Measurements from ENCODE around the gene ULK1.

Gene ULK1

GRCh38 chr12:131911851-131912477, 17.5 kb downstream of the ULK1 start:
- ATAC-seq (ENCODE audit: low read depth) (no peak), DNase-seq (ENCODE audit: low spot score) (no peak)
- H3K36me3 ChIP-seq (ENCODE audit: low read depth): peaks cover 27% of the 10 kb centered on the region
- H3K27me3 ChIP-seq (ENCODE audit: insufficient read depth, poor library complexity, severe bottlenecking): no peaks in the 10 kb centered on the region
- peaks cover 5% of the 10 kb centered on the region for H3K4me1 ChIP-seq (ENCODE audit: insufficient read depth, poor library complexity, severe bottlenecking)
- TF ChIP-seq, protein P1, sequence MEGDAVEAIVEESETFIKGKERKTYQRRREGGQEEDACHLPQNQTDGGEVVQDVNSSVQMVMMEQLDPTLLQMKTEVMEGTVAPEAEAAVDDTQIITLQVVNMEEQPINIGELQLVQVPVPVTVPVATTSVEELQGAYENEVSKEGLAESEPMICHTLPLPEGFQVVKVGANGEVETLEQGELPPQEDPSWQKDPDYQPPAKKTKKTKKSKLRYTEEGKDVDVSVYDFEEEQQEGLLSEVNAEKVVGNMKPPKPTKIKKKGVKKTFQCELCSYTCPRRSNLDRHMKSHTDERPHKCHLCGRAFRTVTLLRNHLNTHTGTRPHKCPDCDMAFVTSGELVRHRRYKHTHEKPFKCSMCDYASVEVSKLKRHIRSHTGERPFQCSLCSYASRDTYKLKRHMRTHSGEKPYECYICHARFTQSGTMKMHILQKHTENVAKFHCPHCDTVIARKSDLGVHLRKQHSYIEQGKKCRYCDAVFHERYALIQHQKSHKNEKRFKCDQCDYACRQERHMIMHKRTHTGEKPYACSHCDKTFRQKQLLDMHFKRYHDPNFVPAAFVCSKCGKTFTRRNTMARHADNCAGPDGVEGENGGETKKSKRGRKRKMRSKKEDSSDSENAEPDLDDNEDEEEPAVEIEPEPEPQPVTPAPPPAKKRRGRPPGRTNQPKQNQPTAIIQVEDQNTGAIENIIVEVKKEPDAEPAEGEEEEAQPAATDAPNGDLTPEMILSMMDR (IDR thresholded peaks at IDR 0.05; ENCODE audit: poor library complexity, severe bottlenecking): no peak
- H3K27ac ChIP-seq (ENCODE audit: poor library complexity, severe bottlenecking): no peak overlapping the region
- no peak overlapping the region for H3K4me3 ChIP-seq (ENCODE audit: severe bottlenecking)
- no peaks in the 10 kb centered on the region for H3K9me3 ChIP-seq (ENCODE audit: severe bottlenecking)

DNA sequence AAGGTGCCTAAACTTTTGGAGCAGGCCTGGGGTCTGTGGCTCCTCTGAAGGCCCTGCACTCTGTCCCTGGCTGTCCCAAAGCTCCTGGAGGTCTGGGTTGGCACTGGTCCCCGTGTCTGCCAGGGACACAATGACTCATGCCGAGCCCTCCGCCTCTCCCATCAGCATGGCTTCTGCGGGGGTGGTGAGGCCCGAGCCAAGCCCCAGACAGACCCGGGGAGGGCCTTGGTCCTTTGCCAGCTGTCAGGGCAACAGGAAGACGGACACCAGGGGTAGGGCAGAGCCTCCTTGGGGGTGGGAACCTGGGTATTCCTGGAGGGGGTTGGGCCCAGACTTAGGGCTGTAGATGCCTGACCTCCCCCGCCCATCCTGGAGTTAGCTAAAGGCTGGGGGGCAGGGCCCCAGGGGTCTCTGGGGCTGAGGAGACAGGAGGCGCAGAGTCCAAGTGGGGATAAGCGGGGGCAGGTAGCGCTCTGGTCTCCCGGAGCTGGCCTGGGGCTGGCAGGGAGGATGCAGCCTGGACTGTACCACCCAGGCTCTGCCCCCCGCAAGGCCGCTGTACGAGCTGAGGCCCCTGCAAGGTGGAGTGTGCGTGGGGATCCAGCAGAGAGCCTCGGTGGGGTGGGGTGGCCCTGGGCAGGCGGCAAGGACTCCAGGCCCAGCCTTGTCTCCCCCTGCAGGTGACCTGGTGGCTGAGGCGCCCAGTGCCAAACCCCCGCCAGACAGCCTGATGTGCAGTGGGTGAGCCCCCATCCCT, 18.3 kb downstream of the ULK1 start:
- Histone ChIP-seq H3K36me3 (ENCODE audit: low read depth) (peaks cover 27% of the 10 kb centered on the region), H3K9me3 (ENCODE audit: severe bottlenecking) (no peaks in the 10 kb centered on the region), H3K4me3 (ENCODE audit: severe bottlenecking) (no peak overlapping the region), H3K4me1 (ENCODE audit: insufficient read depth, poor library complexity, severe bottlenecking) (peaks cover 5% of the 10 kb centered on the region), H3K27ac (ENCODE audit: poor library complexity, severe bottlenecking) (no peak overlapping the region), H3K27me3 (ENCODE audit: insufficient read depth, poor library complexity, severe bottlenecking) (no peaks in the 10 kb centered on the region)
- ATAC-seq (ENCODE audit: low read depth): peak; percentile 61
- peak; percentile 79 for DNase-seq (ENCODE audit: low spot score)
- TF ChIP-seq, protein P1 (IDR thresholded peaks at IDR 0.05; ENCODE audit: poor library complexity, severe bottlenecking): no peak

DNA sequence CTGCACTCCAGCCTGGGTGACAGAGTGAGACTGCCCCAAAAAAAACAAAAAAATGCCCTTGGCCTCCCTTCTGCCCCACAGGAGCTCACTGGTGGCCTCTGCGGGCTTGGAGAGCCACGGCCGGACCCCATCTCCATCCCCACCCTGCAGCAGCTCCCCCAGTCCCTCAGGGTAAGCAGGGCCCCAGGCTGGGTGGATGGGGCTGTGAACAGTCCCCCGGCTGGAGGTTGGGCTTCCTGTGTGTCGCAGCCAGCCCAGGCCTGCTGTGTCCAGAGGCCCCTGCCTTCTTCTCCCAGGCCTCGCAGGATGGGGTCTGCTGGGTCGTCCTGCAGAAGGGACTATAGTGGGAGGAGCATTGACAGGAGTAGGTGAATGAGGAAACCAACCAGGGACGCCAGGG, 19.2 kb downstream of the ULK1 start:
- no peak for DNase-seq (ENCODE audit: low spot score)
- Histone ChIP-seq H3K27ac (ENCODE audit: poor library complexity, severe bottlenecking) (no peak overlapping the region), H3K27me3 (ENCODE audit: insufficient read depth, poor library complexity, severe bottlenecking) (no peaks in the 10 kb centered on the region), H3K4me3 (ENCODE audit: severe bottlenecking) (no peak overlapping the region), H3K9me3 (ENCODE audit: severe bottlenecking) (no peaks in the 10 kb centered on the region), H3K4me1 (ENCODE audit: insufficient read depth, poor library complexity, severe bottlenecking) (peaks cover 5% of the 10 kb centered on the region), H3K36me3 (ENCODE audit: low read depth) (peaks cover 27% of the 10 kb centered on the region)
- no peak for ATAC-seq (ENCODE audit: low read depth)
- TF ChIP-seq, protein P1 (IDR thresholded peaks at IDR 0.05; ENCODE audit: poor library complexity, severe bottlenecking): no peak

DNA sequence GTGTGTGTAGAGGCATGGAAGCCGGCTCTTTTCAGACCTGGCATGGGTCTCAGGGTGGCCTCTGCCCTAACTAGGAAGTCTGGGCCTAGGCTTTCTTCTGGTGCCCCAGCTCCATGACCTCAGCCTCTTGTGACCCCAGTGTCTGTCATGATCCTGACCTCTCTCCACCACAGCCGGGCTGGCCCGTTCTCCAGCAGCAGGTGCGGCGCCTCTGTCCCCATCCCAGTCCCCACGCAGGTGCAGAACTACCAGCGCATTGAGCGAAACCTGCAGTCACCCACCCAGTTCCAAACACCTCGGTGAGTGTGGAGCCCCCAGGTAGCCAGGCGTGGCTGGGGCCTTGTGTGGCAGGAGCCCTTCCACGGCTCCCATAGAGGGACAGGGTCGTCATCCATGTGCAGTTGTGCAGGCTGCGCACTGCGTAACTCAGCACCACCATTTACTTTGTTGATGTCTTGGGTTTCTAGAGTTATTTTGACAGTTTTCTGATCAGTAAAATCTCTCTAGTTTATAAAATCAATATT, 19.8 kb downstream of the ULK1 start:
- H3K36me3 ChIP-seq (ENCODE audit: low read depth): peaks cover 27% of the 10 kb centered on the region
- H3K27ac ChIP-seq (ENCODE audit: poor library complexity, severe bottlenecking): no peak overlapping the region
- ATAC-seq (ENCODE audit: low read depth): no peak
- DNase-seq (ENCODE audit: low spot score): no peak
- TF ChIP-seq, protein P1 (IDR thresholded peaks at IDR 0.05; ENCODE audit: poor library complexity, severe bottlenecking): no peak
- no peaks in the 10 kb centered on the region for H3K27me3 ChIP-seq (ENCODE audit: insufficient read depth, poor library complexity, severe bottlenecking)
- H3K4me1 ChIP-seq (ENCODE audit: insufficient read depth, poor library complexity, severe bottlenecking): peaks cover 5% of the 10 kb centered on the region
- no peaks in the 10 kb centered on the region for H3K9me3 ChIP-seq (ENCODE audit: severe bottlenecking)
- no peak overlapping the region for H3K4me3 ChIP-seq (ENCODE audit: severe bottlenecking)
